ENCODE results near the gene NR1I3.
"Not testable (repeated sequence)": the region's sequence is repeated elsewhere in the genome, so short reads cannot be mapped to it uniquely, and the experiment has no call there.

The NR1I3 gene

GRCh38 chr1:161265305-161265704 is 27.3 kb upstream of the NR1I3 start:
- no peak overlapping the region for H3K27ac ChIP-seq (ENCODE audit: low read depth in 2 of 2, low read length in 2 of 2)
- H3K4me1 ChIP-seq (ENCODE audit: control insufficient read depth in 2 of 2, insufficient read depth in 2 of 2, low read length in 2 of 2), result peaks cover 2 to 4% of the 10 kb centered on the region in 2 donors
- H3K27me3 ChIP-seq (ENCODE audit: control insufficient read depth in 2 of 2, insufficient read depth in 2 of 2, low read length in 2 of 2), result peaks cover 8 to 10% of the 10 kb centered on the region in 2 donors
- no peaks in the 10 kb centered on the region for H3K9me3 ChIP-seq (ENCODE audit: control insufficient read depth in 2 of 2, low read length in 2 of 2)
- no peak overlapping the region for H3K9ac ChIP-seq (ENCODE audit: low read depth in 1 of 2, low read length in 2 of 2)
- H3K4me3 ChIP-seq (ENCODE audit: low read length in 2 of 2), result no peak overlapping the region
- no peaks in the 10 kb centered on the region for H3K36me3 ChIP-seq (ENCODE audit: control insufficient read depth in 2 of 2, insufficient read depth in 2 of 2, low read length in 2 of 2)

- no peaks in the 10 kb centered on the region for H3K36me3 ChIP-seq (ENCODE audit: control insufficient read depth in 2 of 2, insufficient read depth in 2 of 2, low read length in 2 of 2)
- H3K9me3 ChIP-seq (ENCODE audit: control insufficient read depth in 2 of 2, low read length in 2 of 2), result no peaks in the 10 kb centered on the region
- H3K27me3 ChIP-seq (ENCODE audit: control insufficient read depth in 2 of 2, insufficient read depth in 2 of 2, low read length in 2 of 2), result peaks cover 21 to 24% of the 10 kb centered on the region in 2 donors
- H3K9ac ChIP-seq (ENCODE audit: low read depth in 1 of 2, low read length in 2 of 2), result no peak overlapping the region
- H3K27ac ChIP-seq (ENCODE audit: low read depth in 2 of 2, low read length in 2 of 2), result no peak overlapping the region
- peaks cover 2 to 4% of the 10 kb centered on the region in 2 donors for H3K4me1 ChIP-seq (ENCODE audit: control insufficient read depth in 2 of 2, insufficient read depth in 2 of 2, low read length in 2 of 2)
- no peak overlapping the region for H3K4me3 ChIP-seq (ENCODE audit: low read length in 2 of 2)
Observed at GRCh38 chr1:161261261-161262235, 23.5 kb upstream of the NR1I3 start.

DNA sequence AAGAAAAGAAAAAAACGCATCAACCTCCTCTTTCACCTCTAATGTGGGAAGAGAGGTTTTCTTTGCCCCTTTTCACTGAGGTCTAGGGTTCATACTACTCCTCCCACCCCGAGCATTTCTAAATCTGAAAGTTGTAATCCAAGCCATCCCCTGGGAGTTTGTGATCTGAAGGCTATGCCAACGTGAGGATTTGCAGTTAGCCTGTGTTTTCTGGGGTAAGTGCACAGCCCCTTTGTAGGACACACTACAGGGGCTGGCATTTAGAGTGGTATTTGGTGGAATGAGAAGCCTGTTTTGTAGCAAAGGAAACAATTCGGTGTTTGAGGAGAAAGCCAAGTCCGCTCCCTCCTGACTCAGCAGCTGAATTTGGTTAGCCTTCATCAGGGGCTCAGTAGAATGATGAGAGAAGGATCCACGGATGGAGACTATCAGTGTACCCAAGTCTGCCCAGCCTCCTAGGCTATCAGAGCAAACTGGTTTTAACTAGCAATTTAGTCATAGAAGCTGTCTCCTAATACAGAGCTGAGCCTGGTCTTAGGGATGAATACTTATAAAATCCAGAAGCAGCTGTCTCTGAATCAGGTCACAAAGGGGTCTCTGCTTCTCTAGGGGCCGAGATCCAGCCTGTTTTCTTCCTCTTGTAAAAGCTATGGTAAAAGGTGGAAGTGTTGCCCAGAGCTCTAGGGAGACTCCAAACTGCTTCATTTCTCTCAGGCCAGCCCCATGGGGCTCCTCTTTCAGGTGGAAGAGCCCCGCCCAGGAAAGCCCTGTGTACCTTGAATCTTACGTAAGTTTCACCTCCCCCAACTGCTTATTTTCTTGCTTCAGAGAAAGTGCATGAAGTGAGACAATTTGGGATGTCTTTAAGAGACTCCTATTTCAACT is 22.6 kb upstream of the NR1I3 start:
- peaks cover 2 to 4% of the 10 kb centered on the region in 2 donors for H3K4me1 ChIP-seq (ENCODE audit: control insufficient read depth in 2 of 2, insufficient read depth in 2 of 2, low read length in 2 of 2)
- H3K9ac ChIP-seq (ENCODE audit: low read depth in 1 of 2, low read length in 2 of 2), result no peak overlapping the region
- H3K27me3 ChIP-seq (ENCODE audit: control insufficient read depth in 2 of 2, insufficient read depth in 2 of 2, low read length in 2 of 2), result peaks cover 21 to 24% of the 10 kb centered on the region in 2 donors
- no peaks in the 10 kb centered on the region for H3K9me3 ChIP-seq (ENCODE audit: control insufficient read depth in 2 of 2, low read length in 2 of 2)
- H3K4me3 ChIP-seq (ENCODE audit: low read length in 2 of 2), result no peak overlapping the region
- no peaks in the 10 kb centered on the region for H3K36me3 ChIP-seq (ENCODE audit: control insufficient read depth in 2 of 2, insufficient read depth in 2 of 2, low read length in 2 of 2)
- no peak overlapping the region for H3K27ac ChIP-seq (ENCODE audit: low read depth in 2 of 2, low read length in 2 of 2)

DNA sequence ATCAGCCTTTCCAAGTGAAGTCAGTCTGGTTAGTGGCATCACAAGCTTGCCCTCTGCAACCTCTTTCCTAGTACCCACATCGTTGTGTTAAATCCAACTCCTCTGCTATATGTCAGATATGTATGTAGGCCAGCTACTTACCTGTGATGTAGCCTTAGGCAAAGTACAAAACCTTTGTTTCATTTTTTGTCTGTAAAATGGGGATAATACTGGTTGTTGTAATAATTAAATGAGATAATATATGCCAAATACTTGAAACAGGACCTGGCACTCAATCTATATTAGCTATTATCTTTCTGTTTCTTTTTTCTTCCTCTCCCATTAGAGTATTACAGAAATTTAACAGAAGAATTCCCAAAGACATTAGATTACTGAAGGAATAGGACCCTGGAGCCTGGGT is 21.8 kb upstream of the NR1I3 start:
- Histone ChIP-seq H3K4me3 (ENCODE audit: low read length in 2 of 2) (no peak overlapping the region), H3K4me1 (ENCODE audit: control insufficient read depth in 2 of 2, insufficient read depth in 2 of 2, low read length in 2 of 2) (peaks cover 2 to 4% of the 10 kb centered on the region in 2 donors), H3K27me3 (ENCODE audit: control insufficient read depth in 2 of 2, insufficient read depth in 2 of 2, low read length in 2 of 2) (peaks cover 21 to 24% of the 10 kb centered on the region in 2 donors), H3K27ac (ENCODE audit: low read depth in 2 of 2, low read length in 2 of 2) (no peak overlapping the region), H3K36me3 (ENCODE audit: control insufficient read depth in 2 of 2, insufficient read depth in 2 of 2, low read length in 2 of 2) (no peaks in the 10 kb centered on the region), H3K9ac (ENCODE audit: low read depth in 1 of 2, low read length in 2 of 2) (no peak overlapping the region), H3K9me3 (ENCODE audit: control insufficient read depth in 2 of 2, low read length in 2 of 2) (no peaks in the 10 kb centered on the region)

DNA sequence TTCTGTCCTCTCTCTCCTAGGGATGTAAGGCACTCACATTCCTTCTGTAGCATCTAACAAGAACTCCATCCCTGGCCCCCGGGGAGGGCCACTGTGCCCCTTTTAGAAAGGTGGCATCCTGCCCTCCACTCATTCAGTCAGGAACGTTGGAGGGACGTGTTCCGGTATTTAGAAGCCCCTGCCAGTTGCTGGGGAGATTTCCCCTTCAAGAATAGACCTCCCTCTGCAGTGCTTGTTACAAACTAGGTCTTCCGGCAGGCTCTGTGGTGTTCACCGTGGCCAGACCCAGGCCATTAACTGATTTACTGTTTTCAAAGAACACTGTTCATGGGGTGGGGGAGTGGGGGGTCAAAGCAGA is 21.3 kb upstream of the NR1I3 start:
- H3K27ac ChIP-seq (ENCODE audit: low read depth in 2 of 2, low read length in 2 of 2), result no peak overlapping the region
- H3K9ac ChIP-seq (ENCODE audit: low read depth in 1 of 2, low read length in 2 of 2), result no peak overlapping the region
- peak overlapping the region in 1 of 2 donors; percentile 45 for H3K4me3 ChIP-seq (ENCODE audit: low read length in 2 of 2)
- H3K4me1 ChIP-seq (ENCODE audit: control insufficient read depth in 2 of 2, insufficient read depth in 2 of 2, low read length in 2 of 2), result peaks cover 2 to 4% of the 10 kb centered on the region in 2 donors
- no peaks in the 10 kb centered on the region for H3K36me3 ChIP-seq (ENCODE audit: control insufficient read depth in 2 of 2, insufficient read depth in 2 of 2, low read length in 2 of 2)
- peaks cover 21 to 24% of the 10 kb centered on the region in 2 donors for H3K27me3 ChIP-seq (ENCODE audit: control insufficient read depth in 2 of 2, insufficient read depth in 2 of 2, low read length in 2 of 2)
- H3K9me3 ChIP-seq (ENCODE audit: control insufficient read depth in 2 of 2, low read length in 2 of 2), result no peaks in the 10 kb centered on the region

DNA sequence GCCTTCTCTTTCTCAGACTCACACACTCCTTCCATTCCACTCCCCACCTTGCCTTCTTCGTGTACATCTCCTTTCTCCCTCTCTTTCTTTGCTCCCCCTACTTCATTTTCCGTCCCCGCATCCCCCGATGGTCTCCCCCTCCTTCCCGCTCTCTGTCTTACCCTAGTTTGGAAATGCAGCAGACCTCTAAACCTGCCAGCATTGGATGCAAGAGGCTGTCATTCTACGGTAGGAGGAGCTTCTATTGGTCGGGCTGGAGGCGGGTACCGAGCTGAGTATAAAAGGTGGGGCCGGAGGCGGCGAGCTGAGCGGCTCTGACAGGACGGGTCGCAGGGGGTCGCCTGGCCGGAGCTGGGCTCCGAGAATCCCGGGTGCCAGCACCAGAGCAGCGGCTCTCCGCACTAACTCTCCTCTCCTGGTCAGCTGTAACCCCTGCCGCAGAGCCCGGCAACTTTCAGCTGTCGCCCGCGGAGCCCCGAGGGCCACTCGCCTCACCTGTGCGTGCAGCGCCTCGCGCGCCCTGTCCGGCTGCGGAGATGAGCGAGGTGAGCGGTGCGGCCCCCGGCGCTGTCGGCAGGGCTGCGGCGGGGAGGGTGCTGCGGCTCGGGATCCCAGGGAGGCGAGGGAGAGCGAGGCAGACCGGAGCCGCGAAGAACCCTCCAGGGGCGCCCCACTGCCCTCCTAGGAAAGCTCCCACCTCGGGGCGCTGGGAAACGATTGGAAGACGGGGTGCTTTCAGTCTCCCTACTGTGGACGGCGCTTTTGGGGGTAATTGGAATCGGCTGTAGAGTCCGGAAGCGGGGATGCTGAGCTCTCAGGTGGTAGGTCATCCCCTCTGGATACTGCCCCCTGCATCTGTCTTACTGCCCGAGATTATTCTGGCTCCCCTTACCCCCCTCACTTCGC is 20.7 kb upstream of the NR1I3 start, which contains the start of gene PCP4L1:
TSS of gene PCP4L1 (plus strand) at position 307 of the 906 bp plus-strand sequence. CDS start at position 537, 230 bp downstream.
- Histone ChIP-seq H3K27me3 (ENCODE audit: control insufficient read depth in 2 of 2, insufficient read depth in 2 of 2, low read length in 2 of 2) (peaks cover 21 to 24% of the 10 kb centered on the region in 2 donors), H3K36me3 (ENCODE audit: control insufficient read depth in 2 of 2, insufficient read depth in 2 of 2, low read length in 2 of 2) (no peaks in the 10 kb centered on the region), H3K27ac (ENCODE audit: low read depth in 2 of 2, low read length in 2 of 2) (peak within 1 kb of the TSS in 1 of 2 donors; percentile 16), H3K4me3 (ENCODE audit: low read length in 2 of 2) (peak within 1 kb of the TSS; percentile 45 to 65), H3K9ac (ENCODE audit: low read depth in 1 of 2, low read length in 2 of 2) (no peak within 1 kb of the TSS), H3K4me1 (ENCODE audit: control insufficient read depth in 2 of 2, insufficient read depth in 2 of 2, low read length in 2 of 2) (peaks cover 2 to 4% of the 10 kb centered on the region in 2 donors), H3K9me3 (ENCODE audit: control insufficient read depth in 2 of 2, low read length in 2 of 2) (no peaks in the 10 kb centered on the region)

DNA sequence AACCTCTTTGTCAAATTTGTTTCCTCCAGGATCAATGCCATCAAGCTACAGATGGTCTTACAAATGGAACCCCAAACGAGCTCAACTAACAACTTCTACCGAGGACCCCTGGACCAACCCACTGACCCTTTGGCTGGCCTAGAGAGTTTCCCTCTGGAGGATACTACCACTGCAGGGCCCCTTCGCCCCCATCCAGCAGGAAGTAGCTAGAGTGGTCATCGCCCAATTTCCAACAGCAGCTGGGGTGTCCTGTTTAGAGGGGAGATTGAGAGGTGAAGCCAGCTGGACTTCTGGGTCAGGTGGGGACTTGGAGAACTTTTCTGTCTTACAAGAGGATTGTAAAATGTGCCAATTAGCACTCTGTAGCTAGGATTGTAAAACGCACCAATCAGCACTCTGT is 19.1 kb upstream of the NR1I3 start:
- not testable (repeated sequence) for H3K36me3 ChIP-seq (ENCODE audit: control insufficient read depth in 2 of 2, insufficient read depth in 2 of 2, low read length in 2 of 2); H3K4me1 ChIP-seq (ENCODE audit: control insufficient read depth in 2 of 2, insufficient read depth in 2 of 2, low read length in 2 of 2); H3K9me3 ChIP-seq (ENCODE audit: control insufficient read depth in 2 of 2, low read length in 2 of 2); H3K4me3 ChIP-seq (ENCODE audit: low read length in 2 of 2); H3K9ac ChIP-seq (ENCODE audit: low read depth in 1 of 2, low read length in 2 of 2); H3K27ac ChIP-seq (ENCODE audit: low read depth in 2 of 2, low read length in 2 of 2)
- H3K27me3 ChIP-seq (ENCODE audit: control insufficient read depth in 2 of 2, insufficient read depth in 2 of 2, low read length in 2 of 2), result peaks cover 21 to 24% of the 10 kb centered on the region in 2 donors

GRCh38 chr1:161255955-161256520 is 18.0 kb upstream of the NR1I3 start:
- H3K27me3 ChIP-seq (ENCODE audit: control insufficient read depth in 2 of 2, insufficient read depth in 2 of 2, low read length in 2 of 2), result peaks cover 16 to 17% of the 10 kb centered on the region in 2 donors
- not testable (repeated sequence) for H3K36me3 ChIP-seq (ENCODE audit: control insufficient read depth in 2 of 2, insufficient read depth in 2 of 2, low read length in 2 of 2); H3K4me1 ChIP-seq (ENCODE audit: control insufficient read depth in 2 of 2, insufficient read depth in 2 of 2, low read length in 2 of 2); H3K27ac ChIP-seq (ENCODE audit: low read depth in 2 of 2, low read length in 2 of 2); H3K9me3 ChIP-seq (ENCODE audit: control insufficient read depth in 2 of 2, low read length in 2 of 2); H3K9ac ChIP-seq (ENCODE audit: low read depth in 1 of 2, low read length in 2 of 2); H3K4me3 ChIP-seq (ENCODE audit: low read length in 2 of 2)

DNA sequence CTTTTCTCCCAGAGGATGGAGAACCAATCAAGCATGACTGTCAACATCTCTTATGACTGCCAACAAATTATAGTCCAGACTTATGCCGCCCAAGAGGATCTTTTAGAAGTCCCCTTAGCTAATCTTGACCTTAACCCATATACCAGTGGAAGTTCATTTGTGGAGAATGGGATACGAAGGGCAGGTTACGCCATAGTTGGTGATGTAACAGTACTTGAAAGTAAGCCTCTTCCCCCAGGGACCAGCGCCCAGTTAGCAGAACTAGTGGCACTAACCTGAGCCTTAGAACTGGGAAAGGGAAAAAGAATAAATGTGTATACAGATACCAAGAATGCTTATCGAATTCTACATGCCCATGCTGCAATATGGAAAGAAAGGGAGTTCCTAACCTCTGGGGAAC is 17.3 kb upstream of the NR1I3 start:
- H3K27ac ChIP-seq (ENCODE audit: low read depth in 2 of 2, low read length in 2 of 2); H3K9me3 ChIP-seq (ENCODE audit: control insufficient read depth in 2 of 2, low read length in 2 of 2); H3K4me3 ChIP-seq (ENCODE audit: low read length in 2 of 2); H3K4me1 ChIP-seq (ENCODE audit: control insufficient read depth in 2 of 2, insufficient read depth in 2 of 2, low read length in 2 of 2); H3K9ac ChIP-seq (ENCODE audit: low read depth in 1 of 2, low read length in 2 of 2); H3K36me3 ChIP-seq (ENCODE audit: control insufficient read depth in 2 of 2, insufficient read depth in 2 of 2, low read length in 2 of 2): not testable (repeated sequence)
- peaks cover 11 to 16% of the 10 kb centered on the region in 2 donors for H3K27me3 ChIP-seq (ENCODE audit: control insufficient read depth in 2 of 2, insufficient read depth in 2 of 2, low read length in 2 of 2)
